HL-60 (cell line): ENCODE data around the gene CNTN6.

Experiments used
- DNase-seq, 2 experiments: peaks; one replicate each; pipeline ENCODE4 v3.0.0-alpha.2; 2010 to 2020; ENCODE audit warnings: low read depth in 1 of 2, low spot score in 1 of 2
- H3K27ac ChIP-seq: fragments of 250-450 bp; sonication (Bioruptor Pico); replicated peaks from 2 replicates; pipeline ENCODE4 v1.5.1; 2020; ENCODE audit warnings: mild to moderate bottlenecking, moderate library complexity
- H3K27me3 ChIP-seq: fragments of 250-450 bp; sonication (Bioruptor Pico); 2 replicates; pipeline ENCODE4 v1.5.1; 2021; ENCODE audit warnings: mild to moderate bottlenecking, moderate library complexity; ENCODE audit not compliant: insufficient read depth, poor library complexity, severe bottlenecking
- H3K4me3 ChIP-seq: replicated peaks from 2 replicates; pipeline ENCODE4 v1.5.1; 2011; ENCODE audit warnings: mild to moderate bottlenecking, control low read depth, low read length; ENCODE audit not compliant: insufficient read depth
- CTCF ChIP-seq: IDR thresholded peaks from one replicate; pipeline ENCODE4 v1.5.1; 2011; ENCODE audit warnings: low read length, control low read depth, inconsistent platforms; ENCODE audit not compliant: insufficient read depth
- GABPA ChIP-seq: IDR thresholded peaks from 2 replicates; pipeline ENCODE4 v1.6.1; 2012; ENCODE audit warnings: low read depth
- POLR2AphosphoS5 ChIP-seq: IDR thresholded peaks from 2 replicates; pipeline ENCODE4 v1.6.1; 2012; ENCODE audit warnings: low read depth
- REST ChIP-seq: IDR thresholded peaks from 2 replicates; pipeline ENCODE4 v1.6.1; 2012; ENCODE audit warnings: low read depth; ENCODE audit not compliant: insufficient replicate concordance
- SPI1 ChIP-seq: IDR thresholded peaks from 2 replicates; pipeline ENCODE4 v1.6.1; 2012; ENCODE audit warnings: low read depth, mild to moderate bottlenecking, borderline replicate concordance

CNTN6 gene

GRCh38 chr3:1091286-1091685 lies 1.5 kb upstream of the CNTN6 start:
- Histone ChIP-seq H3K4me3 (no peak overlapping the region), H3K27me3 (no peaks in the 10 kb centered on the region), H3K27ac (no peak overlapping the region)
- DNase-seq, result no peak
- TF ChIP-seq GABPA (no peak), SPI1 (no peak), CTCF (no peak), REST (no peak), POLR2AphosphoS5 (no peak)

GRCh38 chr3:1092061-1092460 lies 763 bp upstream of the CNTN6 start:
- Histone ChIP-seq H3K27me3 (no peaks in the 10 kb centered on the region), H3K4me3 (no peak overlapping the region), H3K27ac (no peak overlapping the region)
- no peak for TF ChIP-seq CTCF
- no peak for TF ChIP-seq POLR2AphosphoS5
- no peak for TF ChIP-seq GABPA
- TF ChIP-seq SPI1, result no peak
- no peak for TF ChIP-seq REST
- DNase-seq, result no peak

- Histone ChIP-seq H3K27me3 (no peaks in the 10 kb centered on the region), H3K27ac (no peak overlapping the region), H3K4me3 (no peak overlapping the region)
- no peak for DNase-seq
- TF ChIP-seq REST, result no peak
- TF ChIP-seq POLR2AphosphoS5, result no peak
Measured at GRCh38 chr3:1093217-1093616, 393 bp downstream of the CNTN6 start.

- no peak overlapping the region for H3K27ac ChIP-seq
- DNase-seq, result no peak
- TF ChIP-seq REST (no peak), SPI1 (no peak), POLR2AphosphoS5 (no peak), CTCF (no peak), GABPA (no peak)
- H3K27me3 ChIP-seq, result no peaks in the 10 kb centered on the region
- no peak overlapping the region for H3K4me3 ChIP-seq
Measured at GRCh38 chr3:1103525-1103924, 10.7 kb downstream of the CNTN6 start.
